22Rv1 (cell line): ENCODE measurements around the gene EME2.

Source experiments
- H3K27ac ChIP-seq: fragments of 450-650 bp; 2 replicates; pipeline ENCODE4 v1.5.1; 2017
- CTCF ChIP-seq: fragments of 450-650 bp; IDR thresholded peaks from 2 replicates; pipeline ENCODE4 v1.5.1; 2017; ENCODE audit warnings: mild to moderate bottlenecking
- ZFX ChIP-seq: fragments of 450-650 bp; IDR thresholded peaks from 2 replicates; pipeline ENCODE4 v1.6.1; 2017; ENCODE audit warnings: antibody characterized with exemption, borderline replicate concordance

Gene EME2

DNA sequence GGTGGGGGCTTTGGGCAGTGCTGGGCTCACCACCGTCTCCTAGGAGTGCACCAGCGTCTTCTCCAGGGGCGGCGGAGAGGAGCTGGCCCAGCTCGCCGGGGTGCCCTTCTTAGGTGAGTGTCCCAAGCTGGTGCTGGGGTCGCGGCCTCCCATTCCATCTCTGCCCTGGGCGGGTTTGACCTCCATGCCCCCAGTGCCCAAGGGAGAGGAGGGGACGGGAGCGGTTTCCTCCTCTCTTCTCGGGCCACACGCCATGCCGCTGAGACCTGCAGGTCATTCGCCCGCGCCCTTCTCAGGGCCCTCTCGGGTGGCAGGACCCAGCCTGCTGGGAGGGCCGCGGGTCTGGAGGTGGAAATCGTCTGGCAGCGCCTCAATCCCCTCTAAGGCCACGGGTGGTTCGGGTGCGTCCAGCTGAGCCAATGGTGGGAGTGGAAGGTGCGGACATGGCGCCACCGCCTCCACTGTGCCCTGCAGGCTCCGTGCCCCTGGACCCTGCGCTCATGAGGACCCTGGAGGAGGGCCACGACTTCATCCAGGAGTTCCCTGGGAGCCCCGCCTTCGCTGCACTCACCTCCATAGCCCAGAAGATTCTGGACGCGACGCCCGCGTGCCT lies 15.6 kb downstream of the EME2 start:
- H3K27ac ChIP-seq: no peak overlapping the region
- TF ChIP-seq CTCF (no peak), ZFX (no peak)

DNA sequence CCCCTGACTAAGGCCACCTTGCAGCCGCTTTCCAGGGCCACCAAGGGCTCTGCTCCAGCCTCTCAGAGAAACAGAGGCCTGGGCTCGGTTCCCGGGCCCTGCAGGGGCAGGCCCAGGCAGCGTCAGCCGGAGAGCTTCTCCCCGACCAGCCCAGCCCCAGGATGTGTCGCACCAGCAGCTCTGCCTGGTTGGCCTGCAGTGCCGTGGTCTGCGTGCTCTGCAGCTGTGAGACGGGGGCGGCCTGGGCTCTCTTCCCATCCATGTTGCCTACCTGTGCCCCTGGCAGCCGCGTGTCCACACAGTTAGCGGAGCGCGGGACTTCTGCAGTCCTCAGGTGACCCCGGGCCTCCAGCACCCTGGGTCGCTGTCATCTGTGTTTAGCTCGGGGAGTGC lies 16.1 kb downstream of the EME2 start:
- no peak overlapping the region for H3K27ac ChIP-seq
- TF ChIP-seq CTCF (no peak), ZFX (no peak)

DNA sequence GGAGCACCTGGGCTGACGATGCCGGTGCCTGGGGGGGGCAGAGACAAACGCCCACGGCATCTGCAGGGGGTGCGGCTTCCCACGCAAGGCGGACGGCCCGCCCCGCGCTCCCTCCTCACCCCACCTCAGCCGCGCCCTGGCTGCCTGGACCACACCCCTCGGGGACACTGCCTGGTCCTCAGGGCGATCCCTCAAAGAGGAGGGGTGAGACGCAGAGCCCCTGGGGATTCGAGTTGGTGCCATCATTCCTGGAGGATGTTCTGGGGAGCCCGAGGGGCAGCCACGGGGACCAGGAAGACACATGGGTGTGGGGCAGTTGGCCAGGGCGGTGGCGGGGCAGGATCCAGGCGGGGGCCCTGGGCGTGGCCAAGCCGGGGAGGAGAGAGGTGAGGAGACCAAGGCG lies 17.0 kb downstream of the EME2 start:
- H3K27ac ChIP-seq: no peak overlapping the region
- no peak for TF ChIP-seq ZFX
- no peak for TF ChIP-seq CTCF

DNA sequence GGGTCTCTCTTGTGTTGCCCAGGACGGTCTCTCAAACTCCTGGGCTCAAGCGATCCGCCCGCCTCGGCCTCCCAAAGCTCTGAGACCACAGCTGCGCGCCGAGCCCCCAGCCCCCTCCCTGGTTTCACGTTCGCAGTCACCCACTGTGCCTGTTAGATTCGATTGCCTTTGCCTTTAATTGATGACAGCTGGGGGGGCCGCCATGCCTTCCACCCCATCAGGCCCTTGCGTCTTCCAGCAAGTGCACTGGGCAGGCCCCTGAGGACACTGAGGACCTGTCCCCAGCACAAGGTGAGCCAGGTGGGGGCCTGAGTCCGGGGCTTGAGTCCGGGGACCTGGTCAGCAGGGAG lies 17.6 kb downstream of the EME2 start:
- H3K27ac ChIP-seq: no peak overlapping the region
- no peak for TF ChIP-seq ZFX
- no peak for TF ChIP-seq CTCF

GRCh38 chr16:1790611-1791255 lies 18.1 kb downstream of the EME2 start:
- no peak for TF ChIP-seq ZFX
- no peak for TF ChIP-seq CTCF
- no peak overlapping the region for H3K27ac ChIP-seq

DNA sequence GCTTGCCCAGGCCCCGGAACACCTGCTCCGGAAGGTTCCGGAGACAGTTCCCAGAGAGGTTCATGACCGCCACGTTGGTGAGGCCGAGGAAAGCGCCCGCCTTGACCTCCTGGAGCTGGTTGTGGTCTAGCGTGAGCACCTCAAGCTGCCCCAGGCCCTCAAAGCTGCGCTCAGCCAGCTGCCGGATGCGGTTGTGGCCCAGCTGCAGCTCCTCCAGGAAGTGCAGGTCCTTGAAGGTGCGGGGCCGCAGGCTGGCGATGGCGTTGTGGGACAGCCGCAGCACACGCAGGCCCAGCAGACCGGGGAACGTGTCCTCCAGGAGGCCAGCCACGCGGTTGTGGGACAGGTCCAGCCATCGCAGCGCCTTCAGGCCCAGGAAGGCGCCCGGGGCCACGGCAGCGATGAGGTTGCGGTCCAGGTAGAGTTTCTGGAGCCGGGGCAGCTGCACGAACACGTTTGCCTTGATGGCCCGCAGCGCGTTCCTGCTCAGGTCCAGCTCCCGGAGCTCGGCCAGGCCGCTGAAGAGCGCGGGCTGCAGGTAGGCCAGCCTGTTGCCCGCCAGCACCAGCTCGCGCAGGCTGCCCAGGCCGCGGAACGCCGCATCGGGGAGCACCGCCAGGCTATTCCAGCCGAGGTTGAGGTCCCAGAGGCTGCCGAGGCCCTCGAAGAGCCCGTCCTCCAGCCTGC lies 18.8 kb downstream of the EME2 start:
- H3K27ac ChIP-seq: no peak overlapping the region

More for the DNA sequence above, 18.8 kb downstream of the EME2 start:
- TF ChIP-seq CTCF: no peak
